Measurements from ENCODE around the gene XKR7.
A peak's percentile ranks its signal among the peaks of the same experiment; 100 is the strongest.

The XKR7 gene

GRCh38 chr20:31963889-31964288, 4.1 kb upstream of the XKR7 start:
- Histone ChIP-seq H3K36me3 (ENCODE audit: control insufficient read depth, insufficient read depth, low read length) (no peaks in the 10 kb centered on the region), H3K27ac (ENCODE audit: low read depth, low read length) (no peak overlapping the region), H3K4me1 (ENCODE audit: control insufficient read depth, insufficient read depth, low read length) (0 out of 2 replicates have a peak, but pooled peaks cover 4% of the 10 kb centered on the region), H3K9ac (ENCODE audit: low read length) (no peak overlapping the region), H3K4me3 (ENCODE audit: low read depth, low read length) (no peak overlapping the region), H3K27me3 (ENCODE audit: control insufficient read depth, insufficient read depth, low read length) (peaks cover 78% of the 10 kb centered on the region), H3K9me3 (ENCODE audit: control insufficient read depth, insufficient read depth, low read depth, low read length) (no peaks in the 10 kb centered on the region)

GRCh38 chr20:31966991-31967655, 828 bp upstream of the XKR7 start:
- H3K9me3 ChIP-seq (ENCODE audit: control insufficient read depth, insufficient read depth, low read depth, low read length): no peaks in the 10 kb centered on the region
- H3K36me3 ChIP-seq (ENCODE audit: control insufficient read depth, insufficient read depth, low read length): no peaks in the 10 kb centered on the region
- peaks cover 81% of the 10 kb centered on the region for H3K27me3 ChIP-seq (ENCODE audit: control insufficient read depth, insufficient read depth, low read length)
- H3K4me1 ChIP-seq (ENCODE audit: control insufficient read depth, insufficient read depth, low read length): 0 out of 2 replicates have a peak, but pooled peaks cover 4% of the 10 kb centered on the region
- no peak overlapping the region for H3K9ac ChIP-seq (ENCODE audit: low read length)
- H3K27ac ChIP-seq (ENCODE audit: low read depth, low read length): no peak overlapping the region
- peak overlapping the region; percentile 55 for H3K4me3 ChIP-seq (ENCODE audit: low read depth, low read length)

- Histone ChIP-seq H3K27ac (ENCODE audit: low read depth, low read length) (no peak overlapping the region), H3K4me3 (ENCODE audit: low read depth, low read length) (peak overlapping the region; percentile 55), H3K27me3 (ENCODE audit: control insufficient read depth, insufficient read depth, low read length) (peaks cover 73% of the 10 kb centered on the region), H3K9ac (ENCODE audit: low read length) (no peak overlapping the region), H3K36me3 (ENCODE audit: control insufficient read depth, insufficient read depth, low read length) (no peaks in the 10 kb centered on the region), H3K4me1 (ENCODE audit: control insufficient read depth, insufficient read depth, low read length) (peaks cover 10% of the 10 kb centered on the region; the same call in 1 of the 2 replicates), H3K9me3 (ENCODE audit: control insufficient read depth, insufficient read depth, low read depth, low read length) (no peaks in the 10 kb centered on the region)
Measured at GRCh38 chr20:31968291-31969126, 558 bp downstream of the XKR7 start.

- H3K4me3 ChIP-seq (ENCODE audit: low read depth, low read length): no peak overlapping the region
- H3K27ac ChIP-seq (ENCODE audit: low read depth, low read length): no peak overlapping the region
- H3K9me3 ChIP-seq (ENCODE audit: control insufficient read depth, insufficient read depth, low read depth, low read length): no peaks in the 10 kb centered on the region; the same call in 1 of the 2 replicates
- H3K4me1 ChIP-seq (ENCODE audit: control insufficient read depth, insufficient read depth, low read length): peaks cover 13% of the 10 kb centered on the region
- no peaks in the 10 kb centered on the region for H3K36me3 ChIP-seq (ENCODE audit: control insufficient read depth, insufficient read depth, low read length)
- no peak overlapping the region for H3K9ac ChIP-seq (ENCODE audit: low read length)
- peaks cover 62% of the 10 kb centered on the region for H3K27me3 ChIP-seq (ENCODE audit: control insufficient read depth, insufficient read depth, low read length)
Measured at GRCh38 chr20:31969991-31970390, 2.0 kb downstream of the XKR7 start.

GRCh38 chr20:31972471-31973021, 4.6 kb downstream of the XKR7 start:
- no peak overlapping the region for H3K27ac ChIP-seq (ENCODE audit: low read depth, low read length)
- H3K9ac ChIP-seq (ENCODE audit: low read length): no peak overlapping the region
- H3K4me3 ChIP-seq (ENCODE audit: low read depth, low read length): no peak overlapping the region
- no peaks in the 10 kb centered on the region; the same call in 1 of the 2 replicates for H3K9me3 ChIP-seq (ENCODE audit: control insufficient read depth, insufficient read depth, low read depth, low read length)
- no peaks in the 10 kb centered on the region for H3K36me3 ChIP-seq (ENCODE audit: control insufficient read depth, insufficient read depth, low read length)
- peaks cover 39% of the 10 kb centered on the region for H3K27me3 ChIP-seq (ENCODE audit: control insufficient read depth, insufficient read depth, low read length)
- H3K4me1 ChIP-seq (ENCODE audit: control insufficient read depth, insufficient read depth, low read length): peaks cover 21% of the 10 kb centered on the region

- H3K4me3 ChIP-seq (ENCODE audit: low read depth, low read length): no peak overlapping the region
- no peak overlapping the region for H3K27ac ChIP-seq (ENCODE audit: low read depth, low read length)
- H3K9ac ChIP-seq (ENCODE audit: low read length): no peak overlapping the region
- peaks cover 31% of the 10 kb centered on the region for H3K27me3 ChIP-seq (ENCODE audit: control insufficient read depth, insufficient read depth, low read length)
- peaks cover 17% of the 10 kb centered on the region for H3K4me1 ChIP-seq (ENCODE audit: control insufficient read depth, insufficient read depth, low read length)
- no peaks in the 10 kb centered on the region for H3K36me3 ChIP-seq (ENCODE audit: control insufficient read depth, insufficient read depth, low read length)
- no peaks in the 10 kb centered on the region; the same call in 1 of the 2 replicates for H3K9me3 ChIP-seq (ENCODE audit: control insufficient read depth, insufficient read depth, low read depth, low read length)
Measured at GRCh38 chr20:31974296-31974695, 6.3 kb downstream of the XKR7 start.

GRCh38 chr20:31974951-31975487, 7.1 kb downstream of the XKR7 start:
- H3K27me3 ChIP-seq (ENCODE audit: control insufficient read depth, insufficient read depth, low read length): peaks cover 24% of the 10 kb centered on the region

GRCh38 chr20:31975874-31976273, 7.9 kb downstream of the XKR7 start:
- Histone ChIP-seq H3K9ac (ENCODE audit: low read length) (no peak overlapping the region), H3K4me3 (ENCODE audit: low read depth, low read length) (no peak overlapping the region), H3K27ac (ENCODE audit: low read depth, low read length) (no peak overlapping the region), H3K27me3 (ENCODE audit: control insufficient read depth, insufficient read depth, low read length) (peaks cover 15% of the 10 kb centered on the region), H3K9me3 (ENCODE audit: control insufficient read depth, insufficient read depth, low read depth, low read length) (no peaks in the 10 kb centered on the region; the same call in 1 of the 2 replicates), H3K36me3 (ENCODE audit: control insufficient read depth, insufficient read depth, low read length) (no peaks in the 10 kb centered on the region), H3K4me1 (ENCODE audit: control insufficient read depth, insufficient read depth, low read length) (peaks cover 17% of the 10 kb centered on the region)

More at GRCh38 chr20:31974951-31975487, 7.1 kb downstream of the XKR7 start:
- H3K4me3 ChIP-seq (ENCODE audit: low read depth, low read length): no peak overlapping the region
- no peaks in the 10 kb centered on the region for H3K36me3 ChIP-seq (ENCODE audit: control insufficient read depth, insufficient read depth, low read length)
- H3K9ac ChIP-seq (ENCODE audit: low read length): no peak overlapping the region
- peaks cover 17% of the 10 kb centered on the region for H3K4me1 ChIP-seq (ENCODE audit: control insufficient read depth, insufficient read depth, low read length)
- H3K9me3 ChIP-seq (ENCODE audit: control insufficient read depth, insufficient read depth, low read depth, low read length): no peaks in the 10 kb centered on the region; the same call in 1 of the 2 replicates
- no peak overlapping the region for H3K27ac ChIP-seq (ENCODE audit: low read depth, low read length)

GRCh38 chr20:31977080-31977479, 9.1 kb downstream of the XKR7 start:
- no peak overlapping the region for H3K9ac ChIP-seq (ENCODE audit: low read length)
- H3K4me3 ChIP-seq (ENCODE audit: low read depth, low read length): no peak overlapping the region
- H3K4me1 ChIP-seq (ENCODE audit: control insufficient read depth, insufficient read depth, low read length): peaks cover 17% of the 10 kb centered on the region

GRCh38 chr20:31979713-31980426, 11.9 kb downstream of the XKR7 start:
- Histone ChIP-seq H3K4me1 (ENCODE audit: control insufficient read depth, insufficient read depth, low read length) (peaks cover 10% of the 10 kb centered on the region), H3K36me3 (ENCODE audit: control insufficient read depth, insufficient read depth, low read length) (no peaks in the 10 kb centered on the region), H3K4me3 (ENCODE audit: low read depth, low read length) (no peak overlapping the region), H3K27me3 (ENCODE audit: control insufficient read depth, insufficient read depth, low read length) (peaks cover 3% of the 10 kb centered on the region; the same call in 1 of the 2 replicates), H3K9ac (ENCODE audit: low read length) (no peak overlapping the region), H3K27ac (ENCODE audit: low read depth, low read length) (no peak overlapping the region), H3K9me3 (ENCODE audit: control insufficient read depth, insufficient read depth, low read depth, low read length) (peaks cover 2% of the 10 kb centered on the region; the same call in 1 of the 2 replicates)

More at GRCh38 chr20:31977080-31977479, 9.1 kb downstream of the XKR7 start:
- H3K36me3 ChIP-seq (ENCODE audit: control insufficient read depth, insufficient read depth, low read length): no peaks in the 10 kb centered on the region
- H3K9me3 ChIP-seq (ENCODE audit: control insufficient read depth, insufficient read depth, low read depth, low read length): no peaks in the 10 kb centered on the region; the same call in 1 of the 2 replicates
- H3K27me3 ChIP-seq (ENCODE audit: control insufficient read depth, insufficient read depth, low read length): peaks cover 6% of the 10 kb centered on the region; the same call in 1 of the 2 replicates
- H3K27ac ChIP-seq (ENCODE audit: low read depth, low read length): no peak overlapping the region

All from HUES6 (cell line).